ENCODE results near the gene HTT. TPM values are rescaled to one million over a fixed set of nuclear protein-coding genes. Genes with fewer than 3 reads are reported as not detected.
A peak's percentile ranks its signal among the peaks of the same experiment; 100 is the strongest.

Gene HTT
- total and polyA plus RNA-seq, 5 donors = 13.0 to 25.2 (median 23.1) TPM

- WGBS = 82% methylated on average over 6 of the region's 6 CpGs
- Histone ChIP-seq H3K4me3 (ENCODE audit: low read length) (no peak overlapping the region), H3K4me1 (ENCODE audit: control insufficient read depth, insufficient read depth, low read length) (no peaks in the 10 kb centered on the region), H3K27ac (ENCODE audit: low read length) (no peak overlapping the region), H3K9me3 (ENCODE audit: control insufficient read depth, low read length) (no peaks in the 10 kb centered on the region), H3K27me3 (ENCODE audit: control insufficient read depth, insufficient read depth) (no peaks in the 10 kb centered on the region)
- ATAC-seq (no peak), DNase-seq (no peak)
- intact Hi-C loops (cut with DNase I) = no loop called here
Measured at GRCh38 chr4:3283483-3283882, 209.0 kb downstream of the HTT start.

- peak in 1 of 3 donors; percentile 34 for DNase-seq
- Histone ChIP-seq H3K27me3 (ENCODE audit: control insufficient read depth, insufficient read depth) (no peaks in the 10 kb centered on the region), H3K4me1 (ENCODE audit: control insufficient read depth, insufficient read depth, low read length) (no peaks in the 10 kb centered on the region), H3K4me3 (ENCODE audit: low read length) (no peak overlapping the region), H3K9me3 (ENCODE audit: control insufficient read depth, low read length) (no peaks in the 10 kb centered on the region), H3K27ac (ENCODE audit: low read length) (no peak overlapping the region)
- ATAC-seq = no peak
- intact Hi-C loops (cut with DNase I) = no loop called here
- WGBS = 80% methylated on average over 13 of the region's 13 CpGs
Measured at GRCh38 chr4:3283916-3284315, 209.4 kb downstream of the HTT start.

GRCh38 chr4:3284734-3285557 lies 210.5 kb downstream of the HTT start:
- 83% methylated on average over 24 of the region's 24 CpGs for WGBS
- Histone ChIP-seq H3K4me1 (ENCODE audit: control insufficient read depth, insufficient read depth, low read length) (no peaks in the 10 kb centered on the region), H3K4me3 (ENCODE audit: low read length) (no peak overlapping the region), H3K27me3 (ENCODE audit: control insufficient read depth, insufficient read depth) (no peaks in the 10 kb centered on the region), H3K27ac (ENCODE audit: low read length) (no peak overlapping the region), H3K9me3 (ENCODE audit: control insufficient read depth, low read length) (no peaks in the 10 kb centered on the region)
- no peak for DNase-seq
- intact Hi-C loops (cut with DNase I) = no loop called here
- ATAC-seq = no peak

GRCh38 chr4:3285558-3286334 lies 211.3 kb downstream of the HTT start:
- H3K9me3 ChIP-seq (ENCODE audit: control insufficient read depth, low read length) = no peaks in the 10 kb centered on the region
- no peaks in the 10 kb centered on the region for H3K4me1 ChIP-seq (ENCODE audit: control insufficient read depth, insufficient read depth, low read length)
- ATAC-seq (peak in 1 of 2 donors; percentile 17), DNase-seq (peak in 1 of 3 donors; percentile 67)
- H3K4me3 ChIP-seq (ENCODE audit: low read length) = no peak overlapping the region
- 76% methylated on average over 38 of the region's 38 CpGs for WGBS
- H3K27me3 ChIP-seq (ENCODE audit: control insufficient read depth, insufficient read depth) = no peaks in the 10 kb centered on the region
- no peak overlapping the region for H3K27ac ChIP-seq (ENCODE audit: low read length)
- intact Hi-C loops (cut with DNase I) = no loop called here

GRCh38 chr4:3286335-3287175 lies 212.1 kb downstream of the HTT start:
- intact Hi-C loops (cut with DNase I) = no loop called here
- peak in 1 of 3 donors; percentile 38 for DNase-seq
- Histone ChIP-seq H3K27ac (ENCODE audit: low read length) (no peak overlapping the region), H3K27me3 (ENCODE audit: control insufficient read depth, insufficient read depth) (no peaks in the 10 kb centered on the region), H3K4me3 (ENCODE audit: low read length) (no peak overlapping the region), H3K4me1 (ENCODE audit: control insufficient read depth, insufficient read depth, low read length) (no peaks in the 10 kb centered on the region), H3K9me3 (ENCODE audit: control insufficient read depth, low read length) (no peaks in the 10 kb centered on the region)
- 77% methylated on average over 32 of the region's 32 CpGs for WGBS
- ATAC-seq = no peak

GRCh38 chr4:3287271-3287971 lies 212.9 kb downstream of the HTT start:
- no peaks in the 10 kb centered on the region for H3K4me1 ChIP-seq (ENCODE audit: control insufficient read depth, insufficient read depth, low read length)
- no peaks in the 10 kb centered on the region for H3K27me3 ChIP-seq (ENCODE audit: control insufficient read depth, insufficient read depth)
- no peaks in the 10 kb centered on the region for H3K9me3 ChIP-seq (ENCODE audit: control insufficient read depth, low read length)
- ATAC-seq (no peak), DNase-seq (no peak)
- WGBS = 47% methylated on average over 14 of the region's 14 CpGs
- intact Hi-C loops (cut with DNase I) = no loop called here
- no peak overlapping the region for H3K27ac ChIP-seq (ENCODE audit: low read length)
- H3K4me3 ChIP-seq (ENCODE audit: low read length) = no peak overlapping the region

GRCh38 chr4:3287972-3288570 lies 213.6 kb downstream of the HTT start:
- Histone ChIP-seq H3K4me1 (ENCODE audit: control insufficient read depth, insufficient read depth, low read length) (no peaks in the 10 kb centered on the region), H3K27me3 (ENCODE audit: control insufficient read depth, insufficient read depth) (no peaks in the 10 kb centered on the region), H3K9me3 (ENCODE audit: control insufficient read depth, low read length) (no peaks in the 10 kb centered on the region), H3K27ac (ENCODE audit: low read length) (no peak overlapping the region), H3K4me3 (ENCODE audit: low read length) (no peak overlapping the region)
- no peak for ATAC-seq
- DNase-seq = no peak
- intact Hi-C loops (cut with DNase I) = no loop called here
- WGBS = 70% methylated on average over 24 of the region's 24 CpGs

- ATAC-seq (no peak), DNase-seq (no peak)
- Histone ChIP-seq H3K27ac (ENCODE audit: low read length) (no peak overlapping the region), H3K4me3 (ENCODE audit: low read length) (no peak overlapping the region), H3K9me3 (ENCODE audit: control insufficient read depth, low read length) (no peaks in the 10 kb centered on the region), H3K4me1 (ENCODE audit: control insufficient read depth, insufficient read depth, low read length) (no peaks in the 10 kb centered on the region), H3K27me3 (ENCODE audit: control insufficient read depth, insufficient read depth) (no peaks in the 10 kb centered on the region)
- WGBS = 70% methylated on average over 11 of the region's 11 CpGs
- intact Hi-C loops (cut with DNase I) = no loop called here
Measured at GRCh38 chr4:3288571-3289094, 214.2 kb downstream of the HTT start.

- Histone ChIP-seq H3K27ac (ENCODE audit: low read length) (no peak overlapping the region), H3K4me3 (ENCODE audit: low read length) (no peak overlapping the region), H3K4me1 (ENCODE audit: control insufficient read depth, insufficient read depth, low read length) (no peaks in the 10 kb centered on the region), H3K27me3 (ENCODE audit: control insufficient read depth, insufficient read depth) (no peaks in the 10 kb centered on the region), H3K9me3 (ENCODE audit: control insufficient read depth, low read length) (no peaks in the 10 kb centered on the region)
- WGBS = 96% methylated on average over 11 of the region's 11 CpGs
- intact Hi-C loops (cut with DNase I) = no loop called here
- ATAC-seq = no peak
- DNase-seq = no peak
Measured at GRCh38 chr4:3290476-3290875, 216.0 kb downstream of the HTT start.

- ATAC-seq (no peak), DNase-seq (no peak)
- no peak overlapping the region for H3K4me3 ChIP-seq (ENCODE audit: low read length)
- H3K9me3 ChIP-seq (ENCODE audit: control insufficient read depth, low read length) = no peaks in the 10 kb centered on the region
- intact Hi-C loops (cut with DNase I) = no loop called here
- 95% methylated on average over 9 of the region's 9 CpGs for WGBS
- no peaks in the 10 kb centered on the region for H3K27me3 ChIP-seq (ENCODE audit: control insufficient read depth, insufficient read depth)
- no peaks in the 10 kb centered on the region for H3K4me1 ChIP-seq (ENCODE audit: control insufficient read depth, insufficient read depth, low read length)
- no peak overlapping the region for H3K27ac ChIP-seq (ENCODE audit: low read length)
Measured at GRCh38 chr4:3290889-3291321, 216.4 kb downstream of the HTT start.

All from right cardiac atrium (tissue), 5 donors.